SK-N-SH treated with all-trans-retinoic acid at 6 μM for 48 hours (cell line): Measurements from ENCODE around the gene ADCY5.

Source experiments
- ATAC-seq: fragments of 200-7000 bp; cut with Tn5 transposase; 3 replicates; pipeline ENCODE4 v1.9.1; 2020; ENCODE audit warnings: mild to moderate bottlenecking, moderate library complexity
- ARNTL ChIP-seq: fragments of 450-650 bp; formaldehyde crosslinking; IDR thresholded peaks from 2 replicates; pipeline ENCODE4 v1.5.0; 2020; ENCODE audit warnings: low read depth, mild to moderate bottlenecking, moderate library complexity, borderline replicate concordance
- BACH2 ChIP-seq: fragments of 250-450 bp; sonication (Bioruptor Pico); IDR thresholded peaks from 2 replicates; pipeline ENCODE4 v1.9.0; 2021; ENCODE audit warnings: mild to moderate bottlenecking, borderline replicate concordance
- CREB5 ChIP-seq: fragments of 250-450 bp; sonication (Bioruptor Pico); IDR thresholded peaks from 2 replicates; pipeline ENCODE4 v1.5.1; 2020; ENCODE audit warnings: low read depth, mild to moderate bottlenecking, moderate library complexity
- CSDC2 ChIP-seq: fragments of 250-450 bp; sonication (Bioruptor Pico); IDR thresholded peaks from 2 replicates; pipeline ENCODE4 v1.5.0; 2020; ENCODE audit warnings: mild to moderate bottlenecking, moderate library complexity
- CSRNP3 ChIP-seq: fragments of 250-450 bp; sonication (Bioruptor Pico); IDR thresholded peaks from 2 replicates; pipeline ENCODE4 v1.5.1; 2021; ENCODE audit warnings: mild to moderate bottlenecking, moderate library complexity
- ESRRG ChIP-seq: fragments of 250-450 bp; sonication (Bioruptor Pico); IDR thresholded peaks from 2 replicates; pipeline ENCODE4 v1.6.1; 2021; ENCODE audit warnings: mild to moderate bottlenecking
- ISL1 ChIP-seq: fragments of 250-450 bp; sonication (Bioruptor Pico); IDR thresholded peaks from 2 replicates; pipeline ENCODE4 v2.1.2; 2022; ENCODE audit warnings: mild to moderate bottlenecking, moderate library complexity
- OSR1 ChIP-seq: fragments of 250-450 bp; sonication (Bioruptor Pico); IDR thresholded peaks from 2 replicates; pipeline ENCODE4 v1.8.0; 2022; ENCODE audit warnings: moderate library complexity, mild to moderate bottlenecking, inconsistent platforms
- PATZ1 ChIP-seq: fragments of 250-450 bp; sonication (Bioruptor Pico); IDR thresholded peaks from 2 replicates; pipeline ENCODE4 v1.8.0; 2020; ENCODE audit warnings: mild to moderate bottlenecking, moderate library complexity, borderline replicate concordance
- POU6F1 ChIP-seq: fragments of 250-450 bp; sonication (Bioruptor Pico); IDR thresholded peaks from 2 replicates; pipeline ENCODE4 v1.8.0; 2021; ENCODE audit warnings: low read depth, mild to moderate bottlenecking, moderate library complexity, borderline replicate concordance
- PPARA ChIP-seq: fragments of 250-450 bp; sonication (Bioruptor Pico); IDR thresholded peaks from 2 replicates; pipeline ENCODE4 v1.5.0; 2020; ENCODE audit warnings: mild to moderate bottlenecking, borderline replicate concordance
- RARB ChIP-seq: fragments of 250-450 bp; sonication (Bioruptor Pico); IDR thresholded peaks from 2 replicates; pipeline ENCODE4 v1.8.0; 2021; ENCODE audit warnings: mild to moderate bottlenecking, moderate library complexity
- SNAI2 ChIP-seq: fragments of 250-450 bp; sonication (Bioruptor Pico); IDR thresholded peaks from 2 replicates; pipeline ENCODE4 v1.5.0; 2020; ENCODE audit warnings: mild to moderate bottlenecking, moderate library complexity
- TCF4 ChIP-seq: fragments of 250-450 bp; sonication (Bioruptor Pico); IDR thresholded peaks from 2 replicates; pipeline ENCODE4 v1.8.0; 2021; ENCODE audit warnings: mild to moderate bottlenecking, moderate library complexity, borderline replicate concordance
- TOX ChIP-seq: fragments of 250-450 bp; sonication (Bioruptor Pico); IDR thresholded peaks from 2 replicates; pipeline ENCODE4 v1.8.0; 2021; ENCODE audit warnings: mild to moderate bottlenecking, moderate library complexity, borderline replicate concordance
- TSHZ2 ChIP-seq: fragments of 250-450 bp; sonication (Bioruptor Pico); IDR thresholded peaks from 2 replicates; pipeline ENCODE4 v1.5.0; 2020; ENCODE audit warnings: mild to moderate bottlenecking, moderate library complexity
- ZC3H10 ChIP-seq: fragments of 250-450 bp; sonication (Bioruptor Pico); IDR thresholded peaks from 2 replicates; pipeline ENCODE4 v1.5.1; 2021; ENCODE audit warnings: mild to moderate bottlenecking, moderate library complexity
- ZFP3 ChIP-seq: fragments of 250-450 bp; sonication (Bioruptor Pico); IDR thresholded peaks from 2 replicates; pipeline ENCODE4 v1.5.0; 2020; ENCODE audit warnings: mild to moderate bottlenecking, moderate library complexity
- ZFP30 ChIP-seq: fragments of 450-650 bp; formaldehyde crosslinking; IDR thresholded peaks from 2 replicates; pipeline ENCODE4 v1.5.0; 2022; ENCODE audit warnings: mild to moderate bottlenecking, moderate library complexity
- ZNF565 ChIP-seq: fragments of 450-650 bp; formaldehyde crosslinking; conservative IDR thresholded peaks from 2 replicates; pipeline ENCODE4 v1.5.0; 2020; ENCODE audit warnings: low read depth, mild to moderate bottlenecking, moderate library complexity
- ZNF70 ChIP-seq: fragments of 450-650 bp; formaldehyde crosslinking; IDR thresholded peaks from 2 replicates; pipeline ENCODE4 v1.5.0; 2020; ENCODE audit warnings: mild to moderate bottlenecking, moderate library complexity
- ZNF8 ChIP-seq: fragments of 450-650 bp; formaldehyde crosslinking; IDR thresholded peaks from 2 replicates; pipeline ENCODE4 v1.5.0; 2020; ENCODE audit warnings: mild to moderate bottlenecking, moderate library complexity

ADCY5 gene

GRCh38 chr3:123486460-123486859, 37.6 kb upstream of the ADCY5 start (continued):
- TF ChIP-seq TSHZ2, result no peak

GRCh38 chr3:123485551-123485950, 36.7 kb upstream of the ADCY5 start:
- ATAC-seq, result no peak
- TF ChIP-seq TCF4 (CRISPR knock-in tag) (no peak), CSRNP3 (no peak), ZNF565 (CRISPR knock-in tag) (no peak), ZNF8 (CRISPR knock-in tag) (no peak), ISL1 (CRISPR knock-in tag) (no peak), ZNF70 (CRISPR knock-in tag) (no peak), ZFP3 (CRISPR knock-in tag) (no peak), OSR1 (CRISPR knock-in tag) (no peak), CSDC2 (no peak)

- ATAC-seq, result no peak
- no peak for TF ChIP-seq SNAI2 (CRISPR knock-in tag)
- no peak for TF ChIP-seq CSRNP3
- no peak for TF ChIP-seq ESRRG (CRISPR knock-in tag)
- no peak for TF ChIP-seq ARNTL (CRISPR knock-in tag)
- no peak for TF ChIP-seq TSHZ2
- TF ChIP-seq ZC3H10, result no peak
- no peak for TF ChIP-seq ZNF565 (CRISPR knock-in tag)
- TF ChIP-seq ISL1 (CRISPR knock-in tag), result no peak
- TF ChIP-seq POU6F1 (CRISPR knock-in tag), result no peak
Measured at GRCh38 chr3:123483146-123483545, 34.3 kb upstream of the ADCY5 start.

- ATAC-seq, result no peak
- TF ChIP-seq ZNF8 (CRISPR knock-in tag) (no peak), CSDC2 (no peak), RARB (CRISPR knock-in tag) (no peak), PATZ1 (CRISPR knock-in tag) (no peak), TCF4 (CRISPR knock-in tag) (no peak), BACH2 (CRISPR knock-in tag) (no peak), TOX (CRISPR knock-in tag) (no peak), ZNF70 (CRISPR knock-in tag) (no peak), OSR1 (CRISPR knock-in tag) (no peak), ZFP30 (CRISPR knock-in tag) (no peak), ZC3H10 (no peak), SNAI2 (CRISPR knock-in tag) (no peak), PPARA (no peak), ARNTL (CRISPR knock-in tag) (no peak), CREB5 (no peak)
Measured at GRCh38 chr3:123481722-123482457, 33.0 kb upstream of the ADCY5 start.
